GM23338 (cell line): ENCODE measurements around the gene RCAN1. TPM values are rescaled to one million over a fixed set of nuclear protein-coding genes. Genes with fewer than 3 reads are reported as not detected.

Experiments used
- ATAC-seq: fragments of 200-7000 bp; cut with Tn5 transposase; 3 replicates; pipeline ENCODE4 v1.9.1; 2020
- DNase-seq: peaks from one replicate; pipeline ENCODE4 v3.0.0-alpha.2; 2015; ENCODE audit warnings: low spot score
- H2AFZ ChIP-seq: fragments of 200-600 bp; sonication (generic); 2 replicates; pipeline ENCODE4 v1.8.0; 2016; ENCODE audit warnings: antibody characterized with exemption, mild to moderate bottlenecking, moderate library complexity
- H3F3A ChIP-seq: fragments of 200-600 bp; sonication (generic); replicated peaks from 2 replicates; pipeline ENCODE4 v1.8.0; 2017; ENCODE audit warnings: antibody characterized with exemption, mixed run types, low read depth
- H3K27ac ChIP-seq: fragments of 200-600 bp; sonication (generic); 2 replicates; pipeline ENCODE4 v1.6.1; 2016; ENCODE audit warnings: low read depth
- H3K27me3 ChIP-seq: fragments of 200-600 bp; sonication (generic); 2 replicates; pipeline ENCODE4 v1.8.0; 2016; ENCODE audit warnings: mild to moderate bottlenecking, mixed run types, moderate library complexity; ENCODE audit not compliant: insufficient read depth
- H3K36me3 ChIP-seq: fragments of 200-600 bp; sonication (generic); 2 replicates; pipeline ENCODE4 v1.8.0; 2016; ENCODE audit warnings: mild to moderate bottlenecking; ENCODE audit not compliant: insufficient read depth
- H3K4me1 ChIP-seq: fragments of 200-600 bp; sonication (generic); 2 replicates; pipeline ENCODE4 v1.8.0; 2016; ENCODE audit warnings: mild to moderate bottlenecking, moderate library complexity; ENCODE audit not compliant: insufficient read depth
- H3K4me2 ChIP-seq: fragments of 200-600 bp; sonication (generic); 2 replicates; pipeline ENCODE4 v1.7.1; 2017; ENCODE audit warnings: mixed run types
- H3K4me3 ChIP-seq: fragments of 200-600 bp; sonication (generic); 2 replicates; pipeline ENCODE4 v1.6.1; 2016; ENCODE audit warnings: mixed run types
- H3K79me2 ChIP-seq: fragments of 200-600 bp; sonication (generic); replicated peaks from 2 replicates; pipeline ENCODE4 v1.8.0; 2017; ENCODE audit warnings: mild to moderate bottlenecking; ENCODE audit not compliant: insufficient read depth
- H3K9me2 ChIP-seq: fragments of 200-600 bp; sonication (generic); 2 replicates; pipeline ENCODE4 v1.8.0; 2017; ENCODE audit not compliant: insufficient read depth
- H4K20me1 ChIP-seq: fragments of 200-600 bp; sonication (generic); replicated peaks from 2 replicates; pipeline ENCODE4 v1.8.0; 2017; ENCODE audit warnings: mild to moderate bottlenecking; ENCODE audit not compliant: insufficient read depth
- H3K27ac Mint-ChIP-seq: 2 replicates; pipeline ENCODE4 v1.8.0; 2020; ENCODE audit warnings: inconsistent platforms, mild to moderate bottlenecking, moderate library complexity, mixed read lengths
- H3K27me3 Mint-ChIP-seq: 3 replicates; pipeline ENCODE4 v1.8.0; 2022; ENCODE audit warnings: low read depth, mild to moderate bottlenecking, moderate library complexity, mixed read lengths, inconsistent platforms; ENCODE audit not compliant: insufficient read depth, poor library complexity
- H3K36me3 Mint-ChIP-seq: 3 replicates; pipeline ENCODE4 v1.8.0; 2021; ENCODE audit warnings: low read depth, mild to moderate bottlenecking, inconsistent platforms, moderate library complexity, mixed read lengths
- H3K4me1 Mint-ChIP-seq: 3 replicates; pipeline ENCODE4 v1.8.0; 2020; ENCODE audit warnings: mild to moderate bottlenecking, inconsistent platforms, mixed read lengths
- H3K4me3 Mint-ChIP-seq: 3 replicates; pipeline ENCODE4 v1.8.0; 2021; ENCODE audit warnings: moderate library complexity, mild to moderate bottlenecking, inconsistent platforms, mixed read lengths
- H3K9me3 Mint-ChIP-seq: 3 replicates; pipeline ENCODE4 v1.8.0; 2020; ENCODE audit warnings: moderate library complexity, mild to moderate bottlenecking, inconsistent platforms, mixed read lengths
- CREB1 ChIP-seq: fragments of 250-450 bp; sonication (Bioruptor Pico); IDR thresholded peaks from 2 replicates; pipeline ENCODE4 v1.5.0; 2020; ENCODE audit warnings: low read depth, mild to moderate bottlenecking, moderate library complexity
- JUNB ChIP-seq: IDR thresholded peaks from one replicate; pipeline ENCODE4 v1.6.1; 2016; ENCODE audit warnings: antibody characterized with exemption; ENCODE audit not compliant: unreplicated experiment
- NANOG ChIP-seq: IDR thresholded peaks from 2 replicates; pipeline ENCODE4 v1.6.1; 2016; ENCODE audit warnings: antibody characterized with exemption, borderline replicate concordance
- STAT1 ChIP-seq: IDR thresholded peaks from one replicate; pipeline ENCODE4 v1.6.1; 2016; ENCODE audit warnings: antibody characterized with exemption; ENCODE audit not compliant: unreplicated experiment
- ZNF114 ChIP-seq: fragments of 250-450 bp; sonication (Bioruptor Pico); IDR thresholded peaks from 2 replicates; pipeline ENCODE4 v1.5.0; 2020; ENCODE audit warnings: mild to moderate bottlenecking, moderate library complexity
- ZNF331 ChIP-seq: fragments of 250-450 bp; sonication (Bioruptor Pico); IDR thresholded peaks from 2 replicates; pipeline ENCODE4 v1.5.0; 2020; ENCODE audit warnings: low read depth, mild to moderate bottlenecking, moderate library complexity
- polyA plus RNA-seq: library from polyadenylated mRNA; unstranded; fragments of >200 nt; fragmentation: Nextera tagmentation; extraction: Ambion mirVana; gene quantifications from 2 replicates; pipeline ENCODE4 v1.2.1, GENCODE V29; 2016
- total RNA-seq: library from RNA; depleted of rRNA; stranded (reverse); fragments of >200 nt; shearing (Covaris generic); gene quantifications from 2 replicates; pipeline ENCODE4 v1.2.3, GENCODE V29; 2014
- TF ChIP-seq, protein P1 (sequence below): fragments of 250-450 bp; sonication (Bioruptor Pico); IDR thresholded peaks from 2 replicates; pipeline ENCODE4 v1.5.0; 2020; ENCODE audit warnings: mild to moderate bottlenecking, moderate library complexity
- TF ChIP-seq, protein P2 (sequence below), 2 experiments: fragments of 200-600 bp in 1 of 2; sonication (generic) in 1 of 2; conservative IDR thresholded peaks; 2 replicates each; pipeline versions ENCODE4 v1.5.1 to v1.6.1; 2016 to 2017; ENCODE audit warnings: antibody characterized with exemption in 2 of 2, low read depth in 2 of 2, mild to moderate bottlenecking in 2 of 2, moderate library complexity in 1 of 2

Gene RCAN1
- total and polyA plus RNA-seq, 2 experiments from 2014 or later: 3.7 to 5.2 TPM

DNA sequence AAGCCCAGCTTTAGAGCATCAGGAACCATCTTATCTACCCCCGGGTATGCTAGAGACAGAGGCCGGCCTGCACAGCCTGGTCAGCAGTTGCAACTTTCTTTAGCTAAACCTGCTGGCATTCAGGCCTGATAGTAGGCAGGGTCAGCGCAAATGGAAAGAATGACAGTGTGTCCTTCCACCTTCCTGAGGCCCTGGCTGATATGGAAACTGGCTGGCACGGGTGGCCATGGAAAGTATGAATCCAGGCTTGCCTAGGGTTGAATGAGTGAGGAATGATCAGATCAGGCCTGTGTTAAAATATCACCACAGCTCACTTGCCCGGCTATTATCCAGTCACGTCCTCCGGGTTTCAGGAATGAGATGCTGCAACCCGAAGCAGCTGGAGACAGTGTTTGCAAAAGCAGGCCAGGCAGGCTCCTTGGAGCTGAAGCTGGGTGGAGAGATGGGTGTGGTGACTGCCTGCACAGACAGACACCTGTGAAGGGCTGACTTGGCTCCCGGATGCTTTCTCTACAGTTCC is 34.7 kb downstream of the RCAN1 start (continued):
- TF ChIP-seq, protein P1, sequence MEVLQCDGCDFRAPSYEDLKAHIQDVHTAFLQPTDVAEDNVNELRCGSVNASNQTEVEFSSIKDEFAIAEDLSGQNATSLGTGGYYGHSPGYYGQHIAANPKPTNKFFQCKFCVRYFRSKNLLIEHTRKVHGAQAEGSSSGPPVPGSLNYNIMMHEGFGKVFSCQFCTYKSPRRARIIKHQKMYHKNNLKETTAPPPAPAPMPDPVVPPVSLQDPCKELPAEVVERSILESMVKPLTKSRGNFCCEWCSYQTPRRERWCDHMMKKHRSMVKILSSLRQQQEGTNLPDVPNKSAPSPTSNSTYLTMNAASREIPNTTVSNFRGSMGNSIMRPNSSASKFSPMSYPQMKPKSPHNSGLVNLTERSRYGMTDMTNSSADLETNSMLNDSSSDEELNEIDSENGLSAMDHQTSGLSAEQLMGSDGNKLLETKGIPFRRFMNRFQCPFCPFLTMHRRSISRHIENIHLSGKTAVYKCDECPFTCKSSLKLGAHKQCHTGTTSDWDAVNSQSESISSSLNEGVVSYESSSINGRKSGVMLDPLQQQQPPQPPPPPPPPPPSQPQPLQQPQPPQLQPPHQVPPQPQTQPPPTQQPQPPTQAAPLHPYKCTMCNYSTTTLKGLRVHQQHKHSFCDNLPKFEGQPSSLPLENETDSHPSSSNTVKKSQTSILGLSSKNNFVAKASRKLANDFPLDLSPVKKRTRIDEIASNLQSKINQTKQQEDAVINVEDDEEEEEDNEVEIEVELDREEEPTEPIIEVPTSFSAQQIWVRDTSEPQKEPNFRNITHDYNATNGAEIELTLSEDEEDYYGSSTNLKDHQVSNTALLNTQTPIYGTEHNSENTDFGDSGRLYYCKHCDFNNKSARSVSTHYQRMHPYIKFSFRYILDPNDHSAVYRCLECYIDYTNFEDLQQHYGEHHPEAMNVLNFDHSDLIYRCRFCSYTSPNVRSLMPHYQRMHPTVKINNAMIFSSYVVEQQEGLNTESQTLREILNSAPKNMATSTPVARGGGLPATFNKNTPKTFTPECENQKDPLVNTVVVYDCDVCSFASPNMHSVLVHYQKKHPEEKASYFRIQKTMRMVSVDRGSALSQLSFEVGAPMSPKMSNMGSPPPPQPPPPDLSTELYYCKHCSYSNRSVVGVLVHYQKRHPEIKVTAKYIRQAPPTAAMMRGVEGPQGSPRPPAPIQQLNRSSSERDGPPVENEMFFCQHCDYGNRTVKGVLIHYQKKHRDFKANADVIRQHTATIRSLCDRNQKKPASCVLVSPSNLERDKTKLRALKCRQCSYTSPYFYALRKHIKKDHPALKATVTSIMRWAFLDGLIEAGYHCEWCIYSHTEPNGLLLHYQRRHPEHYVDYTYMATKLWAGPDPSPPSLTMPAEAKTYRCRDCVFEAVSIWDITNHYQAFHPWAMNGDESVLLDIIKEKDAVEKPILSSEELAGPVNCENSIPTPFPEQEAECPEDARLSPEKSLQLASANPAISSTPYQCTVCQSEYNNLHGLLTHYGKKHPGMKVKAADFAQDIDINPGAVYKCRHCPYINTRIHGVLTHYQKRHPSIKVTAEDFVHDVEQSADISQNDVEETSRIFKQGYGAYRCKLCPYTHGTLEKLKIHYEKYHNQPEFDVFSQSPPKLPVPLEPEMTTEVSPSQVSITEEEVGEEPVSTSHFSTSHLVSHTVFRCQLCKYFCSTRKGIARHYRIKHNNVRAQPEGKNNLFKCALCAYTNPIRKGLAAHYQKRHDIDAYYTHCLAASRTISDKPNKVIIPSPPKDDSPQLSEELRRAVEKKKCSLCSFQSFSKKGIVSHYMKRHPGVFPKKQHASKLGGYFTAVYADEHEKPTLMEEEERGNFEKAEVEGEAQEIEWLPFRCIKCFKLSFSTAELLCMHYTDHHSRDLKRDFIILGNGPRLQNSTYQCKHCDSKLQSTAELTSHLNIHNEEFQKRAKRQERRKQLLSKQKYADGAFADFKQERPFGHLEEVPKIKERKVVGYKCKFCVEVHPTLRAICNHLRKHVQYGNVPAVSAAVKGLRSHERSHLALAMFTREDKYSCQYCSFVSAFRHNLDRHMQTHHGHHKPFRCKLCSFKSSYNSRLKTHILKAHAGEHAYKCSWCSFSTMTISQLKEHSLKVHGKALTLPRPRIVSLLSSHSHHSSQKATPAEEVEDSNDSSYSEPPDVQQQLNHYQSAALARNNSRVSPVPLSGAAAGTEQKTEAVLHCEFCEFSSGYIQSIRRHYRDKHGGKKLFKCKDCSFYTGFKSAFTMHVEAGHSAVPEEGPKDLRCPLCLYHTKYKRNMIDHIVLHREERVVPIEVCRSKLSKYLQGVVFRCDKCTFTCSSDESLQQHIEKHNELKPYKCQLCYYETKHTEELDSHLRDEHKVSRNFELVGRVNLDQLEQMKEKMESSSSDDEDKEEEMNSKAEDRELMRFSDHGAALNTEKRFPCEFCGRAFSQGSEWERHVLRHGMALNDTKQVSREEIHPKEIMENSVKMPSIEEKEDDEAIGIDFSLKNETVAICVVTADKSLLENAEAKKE: no peak

DNA sequence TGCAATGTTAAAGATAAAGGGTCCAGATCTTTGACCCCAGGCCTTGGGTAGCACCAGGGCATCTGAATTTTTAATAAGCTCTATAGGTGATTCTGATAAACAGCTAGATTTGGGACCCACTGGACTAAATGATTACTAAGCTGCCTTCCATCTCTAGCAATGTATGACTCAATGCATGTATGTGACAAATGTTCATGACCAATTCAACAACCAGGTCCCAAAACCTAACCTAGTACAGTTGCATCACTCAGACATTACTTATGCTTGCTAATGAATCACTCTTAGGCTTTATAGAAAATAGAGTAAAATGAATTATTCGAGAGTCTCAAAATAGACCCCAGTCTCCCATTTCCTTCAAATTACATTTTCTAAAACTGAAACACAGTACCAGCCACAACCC is 35.5 kb downstream of the RCAN1 start:
- peaks cover 2% of the 10 kb centered on the region for H3K27me3 Mint-ChIP-seq
- H3K79me2 ChIP-seq: no peaks in the 10 kb centered on the region
- H3K9me2 ChIP-seq: peaks cover 9% of the 10 kb centered on the region
- DNase-seq (no peak), ATAC-seq (no peak)
- no peaks in the 10 kb centered on the region for H3K9me3 Mint-ChIP-seq
- no peaks in the 10 kb centered on the region for H3K36me3 ChIP-seq
- no peaks in the 10 kb centered on the region for H3K4me1 ChIP-seq
- H3K27ac Mint-ChIP-seq: no peak overlapping the region
- H3F3A ChIP-seq: no peaks in the 10 kb centered on the region
- H2AFZ ChIP-seq: no peak overlapping the region
- H3K27me3 ChIP-seq: no peaks in the 10 kb centered on the region
- no peak overlapping the region for H3K4me3 Mint-ChIP-seq
- no peaks in the 10 kb centered on the region for H3K36me3 Mint-ChIP-seq
- H4K20me1 ChIP-seq: no peaks in the 10 kb centered on the region
- H3K4me2 ChIP-seq: no peak overlapping the region
- no peak overlapping the region for H3K4me3 ChIP-seq
- no peak overlapping the region for H3K27ac ChIP-seq
- peaks cover 3% of the 10 kb centered on the region; the same call in 1 of the 3 replicates for H3K4me1 Mint-ChIP-seq
- TF ChIP-seq, protein P1: no peak
- TF ChIP-seq, protein P2, sequence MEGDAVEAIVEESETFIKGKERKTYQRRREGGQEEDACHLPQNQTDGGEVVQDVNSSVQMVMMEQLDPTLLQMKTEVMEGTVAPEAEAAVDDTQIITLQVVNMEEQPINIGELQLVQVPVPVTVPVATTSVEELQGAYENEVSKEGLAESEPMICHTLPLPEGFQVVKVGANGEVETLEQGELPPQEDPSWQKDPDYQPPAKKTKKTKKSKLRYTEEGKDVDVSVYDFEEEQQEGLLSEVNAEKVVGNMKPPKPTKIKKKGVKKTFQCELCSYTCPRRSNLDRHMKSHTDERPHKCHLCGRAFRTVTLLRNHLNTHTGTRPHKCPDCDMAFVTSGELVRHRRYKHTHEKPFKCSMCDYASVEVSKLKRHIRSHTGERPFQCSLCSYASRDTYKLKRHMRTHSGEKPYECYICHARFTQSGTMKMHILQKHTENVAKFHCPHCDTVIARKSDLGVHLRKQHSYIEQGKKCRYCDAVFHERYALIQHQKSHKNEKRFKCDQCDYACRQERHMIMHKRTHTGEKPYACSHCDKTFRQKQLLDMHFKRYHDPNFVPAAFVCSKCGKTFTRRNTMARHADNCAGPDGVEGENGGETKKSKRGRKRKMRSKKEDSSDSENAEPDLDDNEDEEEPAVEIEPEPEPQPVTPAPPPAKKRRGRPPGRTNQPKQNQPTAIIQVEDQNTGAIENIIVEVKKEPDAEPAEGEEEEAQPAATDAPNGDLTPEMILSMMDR (conservative IDR thresholded peaks at IDR 0.05; ENCODE audit: low read depth in 2 of 2): no peak
- no peak for TF ChIP-seq STAT1
- TF ChIP-seq ZNF114 (CRISPR knock-in tag): no peak
- TF ChIP-seq JUNB: no peak
- TF ChIP-seq NANOG: no peak
- no peak for TF ChIP-seq ZNF331
- TF ChIP-seq CREB1 (CRISPR knock-in tag): no peak
